GM12892 (cell line): ENCODE data around the gene HPGDS.

Experiments
- POLR2A ChIP-seq: IDR thresholded peaks from 2 replicates; pipeline ENCODE4 v1.6.1; 2011; ENCODE audit warnings: low read depth, low read length, control low read depth
- POLR2AphosphoS5 ChIP-seq: IDR thresholded peaks from 2 replicates; pipeline ENCODE4 v1.6.1; 2011; ENCODE audit warnings: low read depth, low read length, control low read depth
- TAF1 ChIP-seq: IDR thresholded peaks from 2 replicates; pipeline ENCODE4 v1.6.1; 2011; ENCODE audit warnings: low read depth, mild to moderate bottlenecking, control low read depth, low read length, borderline replicate concordance

GRCh38 chr4:94346541-94346940, 3.9 kb upstream of the HPGDS start:
- no peak for TF ChIP-seq POLR2AphosphoS5
- TF ChIP-seq POLR2A = no peak
- TF ChIP-seq TAF1 = no peak
